Stimulated activated naive CD4-positive, alpha-beta T cell (primary cell): Measurements from ENCODE around the gene UBE2F.

ENCODE experiments used
- DNase-seq, 6 experiments: peaks; one replicate each; lab custom pipeline; 2025; lab: John Stamatoyannopoulos, UW

The UBE2F gene, protein sequence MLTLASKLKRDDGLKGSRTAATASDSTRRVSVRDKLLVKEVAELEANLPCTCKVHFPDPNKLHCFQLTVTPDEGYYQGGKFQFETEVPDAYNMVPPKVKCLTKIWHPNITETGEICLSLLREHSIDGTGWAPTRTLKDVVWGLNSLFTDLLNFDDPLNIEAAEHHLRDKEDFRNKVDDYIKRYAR

DNA sequence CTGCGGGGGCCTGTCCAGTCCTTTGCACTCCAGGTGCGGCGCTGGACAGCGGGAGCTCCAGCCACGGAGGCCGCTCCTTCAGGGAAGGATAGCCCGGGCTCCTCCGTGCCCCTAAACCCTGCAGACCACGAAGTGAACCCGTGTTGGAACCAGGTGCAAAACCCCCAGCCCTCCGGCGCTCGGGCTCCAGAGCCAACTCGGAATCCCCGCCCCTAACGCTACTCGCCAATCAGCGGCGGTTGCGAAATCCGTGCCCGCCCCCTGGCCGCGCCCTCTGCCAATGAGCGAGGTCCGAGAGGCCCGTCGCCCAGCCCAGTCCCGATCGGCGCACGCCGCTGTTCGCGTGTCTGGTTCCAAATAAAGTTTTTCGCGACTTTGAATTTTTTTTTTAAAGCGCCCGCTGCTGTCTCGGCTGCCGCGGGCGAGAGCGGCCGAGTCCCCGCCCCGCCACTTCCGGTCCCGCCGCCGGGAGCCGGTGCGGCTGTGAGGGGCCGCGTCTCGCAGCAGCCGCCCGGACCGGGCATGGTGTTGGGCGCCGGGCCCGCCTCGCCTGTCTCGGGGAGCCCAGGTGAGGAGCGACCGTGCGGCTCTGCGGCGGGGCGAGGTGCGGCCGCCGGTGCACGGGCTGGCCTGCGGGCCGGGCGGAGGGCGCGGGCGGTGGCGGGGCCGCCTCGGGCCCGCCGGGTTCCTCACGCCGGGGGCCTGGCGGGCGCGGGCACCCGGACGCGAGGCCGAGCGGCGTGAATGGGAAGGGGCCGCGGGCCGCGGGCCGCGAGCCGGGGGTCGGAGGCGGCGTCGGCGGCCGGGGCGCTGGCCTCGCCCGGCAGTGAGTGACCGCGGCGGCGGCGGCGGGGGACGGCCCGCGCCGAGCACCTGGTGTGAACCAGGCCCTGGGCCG is at the start of gene UBE2F:
UBE2F (plus strand) TSS at position 450 of the 898 bp plus-strand sequence. CDS start 6,094 bp downstream, outside the sequence.
- peak; percentile 94 to 97 (median 95) for DNase-seq

DNA sequence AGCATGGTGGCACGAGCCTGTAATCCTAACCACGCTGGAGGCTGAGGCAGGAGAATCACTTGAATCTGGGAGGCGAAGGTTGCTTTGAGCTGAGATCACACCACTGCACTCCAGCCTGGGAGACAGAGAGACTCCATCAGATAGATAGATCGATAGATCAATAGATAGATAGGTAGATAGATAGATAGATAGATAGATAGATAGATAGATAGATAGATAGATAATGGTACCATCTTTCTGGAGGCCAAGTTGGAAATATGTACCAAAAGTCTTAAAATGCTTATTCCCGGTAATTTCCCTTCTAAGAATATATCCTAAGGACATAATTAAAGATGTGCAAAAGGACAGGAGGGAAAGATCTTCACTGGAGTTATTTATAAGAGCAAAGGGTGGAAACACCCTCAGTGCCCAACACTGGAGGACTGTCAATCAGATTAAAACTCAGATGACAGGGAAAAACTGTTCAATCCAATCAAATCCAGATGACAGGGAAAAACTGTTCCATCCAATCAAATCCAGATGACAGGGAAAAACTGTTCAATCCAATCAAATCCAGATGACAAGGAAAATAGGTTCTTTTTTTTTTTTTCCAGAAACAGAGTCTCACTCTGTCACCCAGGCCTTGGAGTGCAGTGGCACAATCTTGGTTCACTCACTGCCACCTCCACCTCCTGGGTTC is 49.0 kb upstream of the UBE2F start:
- DNase-seq = no peak

DNA sequence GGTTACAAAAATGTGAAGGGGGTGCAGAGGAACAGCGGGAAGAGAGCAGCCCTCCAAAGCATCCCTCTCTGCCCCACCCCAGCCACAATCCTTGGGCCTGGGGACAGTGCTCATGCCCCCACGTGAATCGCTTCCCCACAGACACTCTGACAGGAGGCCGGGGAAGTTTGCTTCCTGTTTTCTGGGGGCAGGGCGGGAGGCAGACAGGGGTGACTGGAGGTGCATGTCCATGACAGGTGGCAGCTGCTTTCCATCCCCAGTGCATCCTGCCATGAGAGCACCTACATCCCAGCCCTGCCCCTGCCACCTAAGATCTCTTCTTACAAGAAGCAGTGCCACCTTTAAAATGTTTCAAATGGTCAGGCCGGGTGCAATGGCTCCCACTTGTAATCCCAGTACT is 47.2 kb upstream of the UBE2F start:
- DNase-seq = no peak

- no peak for DNase-seq
These were observed 46.1 kb upstream of the UBE2F start for GRCh38 chr2:237920673-237921072.

DNA sequence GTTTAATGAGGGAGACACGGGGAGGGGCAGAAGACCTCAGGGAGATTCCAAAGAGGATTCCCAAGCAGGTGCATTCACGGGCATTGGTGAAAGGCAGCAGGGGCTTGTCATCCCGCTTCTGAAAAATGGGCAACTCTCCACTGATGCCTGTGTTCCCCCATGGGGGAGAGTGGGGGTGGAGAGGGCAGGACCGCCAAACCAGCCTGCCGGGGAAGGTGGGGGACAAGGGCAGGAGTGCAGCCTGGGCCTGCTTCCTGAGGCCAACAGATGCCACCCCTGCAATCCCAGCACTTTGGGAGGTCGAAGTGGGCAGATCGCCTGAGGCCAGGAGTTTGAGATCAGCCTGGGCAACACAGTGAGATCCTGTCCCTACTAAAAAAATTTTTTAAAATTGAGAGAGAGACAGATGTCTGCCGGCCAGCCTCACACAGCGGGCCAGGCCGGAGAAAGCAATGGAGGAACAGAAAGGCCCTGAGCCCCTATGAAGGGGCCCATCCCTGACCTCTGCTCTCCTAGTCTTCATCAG is 44.8 kb upstream of the UBE2F start:
- DNase-seq = no peak

DNA sequence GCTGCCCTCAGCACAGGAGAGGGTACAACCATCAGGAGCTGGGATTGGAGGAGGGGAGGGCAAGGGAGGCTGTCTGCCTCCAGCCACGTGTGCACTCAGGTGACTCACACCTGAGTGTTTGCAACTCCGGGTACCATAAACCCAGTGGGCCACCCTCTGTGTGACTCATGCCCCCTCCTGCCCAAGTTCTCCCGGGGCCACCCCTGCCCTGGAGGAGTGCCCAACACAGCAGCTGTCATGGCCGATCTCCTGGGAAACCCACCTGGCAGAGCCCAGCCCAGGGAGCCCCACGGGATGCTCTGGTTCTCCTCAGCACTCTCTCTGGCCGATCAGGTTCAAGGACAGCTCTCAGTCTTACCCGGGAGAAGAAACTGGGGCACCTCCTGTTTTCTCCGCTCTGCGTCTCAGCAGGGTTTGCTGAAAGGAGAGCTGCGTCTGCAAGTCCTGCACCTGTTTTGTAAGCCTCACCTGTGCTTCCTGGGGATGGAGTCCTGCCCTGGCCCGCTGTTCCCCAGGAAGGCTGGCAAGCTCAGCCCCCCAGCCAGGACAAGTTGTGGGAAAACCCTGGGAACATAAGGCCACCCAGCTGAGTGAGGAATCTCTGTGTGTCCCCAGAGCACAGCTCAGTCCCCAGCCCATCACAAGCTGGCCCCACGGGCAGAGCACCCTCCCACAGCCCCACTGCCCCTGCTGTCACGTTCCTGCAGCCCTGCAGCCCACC is 44.0 kb upstream of the UBE2F start:
- DNase-seq = no peak

GRCh38 chr2:237923481-237924163 is 43.2 kb upstream of the UBE2F start:
- peak; percentile 56 to 79 (median 71) for DNase-seq

DNA sequence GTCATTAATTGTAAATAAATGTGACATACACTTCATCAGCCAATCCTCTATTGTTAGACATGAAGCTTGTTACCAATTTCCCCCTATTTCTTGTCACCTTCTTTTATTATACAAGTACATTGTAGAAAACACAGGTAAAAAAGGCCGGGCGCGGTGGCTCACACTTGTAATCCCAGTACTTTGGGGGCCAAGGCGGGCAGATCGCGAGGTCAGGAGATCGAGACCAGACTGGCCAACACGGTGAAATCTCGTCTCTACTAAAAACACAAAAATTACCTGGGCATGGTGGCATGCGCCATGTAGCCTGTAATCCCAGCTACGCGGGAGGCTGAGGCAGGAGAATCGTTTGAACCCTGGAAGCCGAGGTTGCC is 42.7 kb upstream of the UBE2F start:
- no peak for DNase-seq

- DNase-seq = no peak
These were observed 39.7 kb upstream of the UBE2F start for GRCh38 chr2:237927135-237927534.

- no peak for DNase-seq
These were observed 38.8 kb upstream of the UBE2F start for GRCh38 chr2:237927986-237928385.

- DNase-seq = no peak
These were observed 36.8 kb upstream of the UBE2F start for GRCh38 chr2:237929979-237930378.

DNA sequence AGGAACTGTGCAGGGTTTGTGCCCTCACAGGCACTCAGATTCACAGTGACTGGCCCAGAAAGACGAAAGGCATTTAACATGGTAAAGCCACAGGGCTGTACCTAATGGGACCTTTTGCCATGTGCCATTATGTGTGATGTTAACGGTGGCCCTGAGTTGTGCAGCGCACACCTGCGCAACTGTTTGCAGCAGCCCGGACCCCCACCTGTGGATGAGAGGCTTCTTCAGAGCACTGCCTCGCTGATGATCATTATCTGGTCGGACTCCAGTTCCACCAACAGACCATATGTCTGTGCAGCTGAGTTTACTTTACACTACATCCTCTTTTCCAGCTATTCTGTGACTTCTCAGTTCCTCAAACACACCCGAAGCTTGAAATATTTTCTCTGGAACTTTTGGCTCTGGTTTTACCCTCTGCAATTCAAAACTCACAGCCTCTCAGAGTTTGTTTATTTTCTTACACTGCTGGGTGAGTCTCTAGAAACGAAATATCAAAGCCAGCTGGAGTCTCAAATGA is 35.6 kb upstream of the UBE2F start:
- no peak for DNase-seq

GRCh38 chr2:237932731-237933131 is 34.1 kb upstream of the UBE2F start:
- no peak for DNase-seq

- DNase-seq = no peak
These were observed 32.6 kb upstream of the UBE2F start for GRCh38 chr2:237934186-237934585.

DNA sequence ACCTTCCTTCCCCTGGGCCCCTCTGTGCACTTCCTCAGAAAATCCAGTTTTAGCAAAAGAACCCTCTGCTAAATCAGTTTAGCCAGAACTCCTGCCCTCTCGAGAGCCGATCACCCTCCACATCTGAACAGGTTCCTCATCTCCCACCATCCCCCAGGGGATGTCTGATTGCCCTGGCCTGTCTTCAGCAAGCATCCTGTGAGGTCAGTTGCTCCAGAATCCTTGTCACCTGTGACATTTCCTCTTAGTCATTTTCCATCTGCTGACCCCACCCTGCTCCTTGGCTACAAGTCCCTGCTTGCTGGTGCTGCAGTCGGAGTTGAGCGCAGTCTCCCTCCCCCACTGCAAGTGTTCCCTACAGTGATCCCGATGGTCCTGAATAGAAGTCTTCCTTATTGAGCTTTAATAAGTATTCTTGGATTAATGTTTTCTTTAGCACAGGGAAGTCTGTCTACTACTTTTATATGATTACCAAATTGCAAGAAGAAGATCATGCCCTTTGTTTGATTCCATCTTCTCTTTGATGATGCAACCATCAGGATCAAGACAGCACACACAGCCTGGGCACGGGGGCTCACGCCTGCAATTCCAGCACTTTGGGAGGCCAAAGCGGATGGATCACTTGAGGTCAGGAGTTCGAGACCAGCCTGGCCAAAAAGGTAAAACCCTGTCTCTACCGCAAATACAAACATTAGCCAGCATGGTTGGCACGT is 30.9 kb upstream of the UBE2F start:
- no peak for DNase-seq

GRCh38 chr2:237939251-237939650 is 27.6 kb upstream of the UBE2F start:
- DNase-seq = no peak

GRCh38 chr2:237940828-237941227 is 26.0 kb upstream of the UBE2F start:
- no peak for DNase-seq

GRCh38 chr2:237941239-237941638 is 25.6 kb upstream of the UBE2F start:
- DNase-seq = no peak

- no peak for DNase-seq
These were observed 24.3 kb upstream of the UBE2F start for GRCh38 chr2:237942513-237942899.

DNA sequence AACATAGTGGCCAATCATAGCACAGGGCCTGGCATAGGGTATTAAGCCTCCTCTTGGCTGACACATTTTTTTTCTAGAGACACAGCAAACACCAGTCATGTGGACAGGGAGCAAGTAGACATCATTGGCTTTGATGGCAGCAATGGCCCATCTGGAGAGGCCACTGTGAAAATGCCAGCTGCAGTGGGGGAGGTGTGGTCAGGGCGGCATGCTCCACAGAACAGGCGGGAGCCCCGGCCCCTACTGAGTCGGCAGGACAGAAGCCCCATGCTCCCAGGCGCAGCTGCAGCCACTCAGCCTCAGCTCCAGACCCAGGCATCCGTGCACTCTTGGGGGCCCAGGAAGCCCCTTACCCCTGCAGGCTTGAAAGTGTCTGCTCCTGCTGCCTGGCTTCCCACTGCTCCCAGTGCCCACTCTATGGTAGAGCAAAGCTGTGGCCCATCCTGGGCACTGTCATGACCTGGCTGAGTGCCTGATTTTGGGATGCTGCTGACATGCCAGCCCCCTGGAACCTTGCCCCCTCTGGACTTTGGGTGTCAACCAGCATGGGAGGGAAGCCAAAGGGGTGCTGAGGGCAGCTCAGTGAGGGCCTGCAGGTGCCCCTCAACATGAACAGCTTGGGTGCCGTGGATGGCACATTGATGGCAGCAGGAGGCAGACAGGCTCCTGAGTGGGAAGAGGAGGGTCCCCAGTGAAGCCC is 23.3 kb upstream of the UBE2F start:
- no peak for DNase-seq
